Measurements from ENCODE around the gene SUN1.

- TF ChIP-seq CTCF (conservative IDR thresholded peaks at IDR 0.05; ENCODE audit: low read length) (no peak), EZH2phosphoT487 (IDR thresholded peaks at IDR 0.05; ENCODE audit: borderline replicate concordance, low read depth, low read length) (no peak)
Measured at GRCh38 chr7:901388-902154, 69.3 kb downstream of the SUN1 start.
